Inflammatory macrophage treated with lipopolysaccharide for 4 hours (primary cell): ENCODE data around the gene CHAMP1.

Experiments used
- DNase-seq: peaks from one replicate; pipeline ENCODE4 v3.0.0-alpha.2; 2020

The CHAMP1 gene

DNA sequence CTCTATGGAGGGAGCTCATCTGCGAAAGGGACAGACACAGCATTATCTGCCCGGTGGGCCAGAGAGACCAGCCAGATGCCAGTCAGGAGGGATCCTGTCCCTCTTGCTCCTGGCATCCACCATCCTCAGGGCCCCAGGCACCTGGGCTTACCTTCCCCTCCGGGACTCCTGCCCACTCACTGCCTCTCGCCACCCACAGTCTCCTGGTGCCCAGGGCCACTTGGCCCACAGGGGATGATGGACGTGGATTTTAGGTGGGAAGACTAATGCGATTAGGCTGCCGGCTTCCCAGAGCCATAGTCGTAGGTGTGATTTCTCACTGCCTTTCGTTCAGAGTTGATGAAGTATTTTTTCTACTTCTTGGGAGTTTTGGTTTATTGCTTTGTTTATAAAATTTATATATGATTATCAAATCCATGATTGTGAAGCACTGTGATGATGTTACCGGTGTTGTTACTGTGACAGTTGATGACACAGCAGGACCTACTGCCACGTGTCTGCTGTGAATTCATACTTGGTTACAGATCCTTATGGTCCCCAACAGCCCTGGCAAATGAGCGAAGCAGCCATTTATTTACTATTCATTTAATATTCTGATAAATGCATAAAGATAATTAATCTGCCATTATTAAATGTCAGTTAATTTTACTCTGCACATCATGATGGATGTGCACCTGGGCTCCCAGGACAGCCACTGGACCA is 14.5 kb upstream of the CHAMP1 start:
- DNase-seq, result no peak

DNA sequence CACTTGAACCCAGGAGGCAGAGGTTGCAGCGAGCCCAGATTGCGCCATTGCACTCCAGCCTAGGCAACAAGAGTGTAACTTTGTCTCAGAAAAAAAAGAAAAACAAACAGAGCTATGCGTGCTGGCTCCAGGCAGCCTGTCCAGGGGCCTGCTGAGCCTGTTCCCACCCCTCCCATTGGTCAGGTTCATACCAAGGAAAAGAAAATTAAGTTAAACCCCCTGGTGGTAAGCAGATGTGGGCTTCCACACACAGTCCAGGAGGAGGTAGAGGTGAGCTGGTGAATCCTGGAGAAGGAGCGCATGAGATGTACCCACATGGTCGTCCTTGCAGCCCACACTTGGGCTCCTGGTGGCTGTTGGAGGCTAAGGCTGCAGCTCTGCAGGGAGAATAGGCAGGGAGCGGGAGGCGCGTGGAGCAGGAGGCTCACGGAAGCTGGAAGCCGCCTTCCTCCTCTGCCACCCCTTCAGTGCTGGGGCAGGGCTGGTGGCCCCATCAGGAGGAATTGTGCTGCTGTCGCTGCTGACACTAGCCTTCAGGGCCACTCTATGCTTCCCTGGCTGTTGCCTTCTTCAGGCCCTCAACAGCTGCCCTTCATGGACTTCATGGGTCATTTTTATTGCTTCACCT is 10.5 kb upstream of the CHAMP1 start:
- DNase-seq, result no peak

DNA sequence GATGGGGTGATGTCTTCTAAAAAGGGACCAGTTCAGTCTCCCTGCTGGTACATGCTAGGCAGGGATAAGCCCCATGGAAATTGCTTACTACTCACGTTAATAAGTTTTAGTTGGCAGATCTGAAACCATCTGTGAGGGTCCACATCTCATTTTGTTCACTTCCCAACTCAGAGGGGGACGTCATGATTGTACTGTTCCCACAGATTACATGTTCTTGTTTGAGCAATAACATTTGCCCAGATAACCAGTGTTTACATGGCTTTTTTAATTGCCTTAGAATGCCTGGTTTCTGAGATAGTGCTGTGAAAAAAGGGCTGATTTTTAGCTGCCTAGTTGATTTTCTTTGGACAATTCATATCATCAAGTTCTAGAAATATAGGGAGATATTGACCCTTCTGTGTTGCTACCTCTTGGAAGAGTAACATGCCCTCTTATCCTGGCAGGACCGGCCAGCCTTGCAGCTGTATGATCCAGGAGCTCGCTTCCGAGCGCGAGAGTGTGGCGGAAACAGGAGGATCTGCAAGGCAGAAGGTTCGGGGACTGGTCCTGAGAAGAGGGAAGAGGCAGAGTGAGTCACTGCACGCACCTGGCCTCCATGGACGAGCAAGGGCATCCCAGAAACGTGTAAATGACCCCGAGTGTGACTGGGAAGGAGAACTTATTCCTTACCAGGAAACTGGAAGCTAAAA is 9.8 kb upstream of the CHAMP1 start:
- no peak for DNase-seq

DNA sequence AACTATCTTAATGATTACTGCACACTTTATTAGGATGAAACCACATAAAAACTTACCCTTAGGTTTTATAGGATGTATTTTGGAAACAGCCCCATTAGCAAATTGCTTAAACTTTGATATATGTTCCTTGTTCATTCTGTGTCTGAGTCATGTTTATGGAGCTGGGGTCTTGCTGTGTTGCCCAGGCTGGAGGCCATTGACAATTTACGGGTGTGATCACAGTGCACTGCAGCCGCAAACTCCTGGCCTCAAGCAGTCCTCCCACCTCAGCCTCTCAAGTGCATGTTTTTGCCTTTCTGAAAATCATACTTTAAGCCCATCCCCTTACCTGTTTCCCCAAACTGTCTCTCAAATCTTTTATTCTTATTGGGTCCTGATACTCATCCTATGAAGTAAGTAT is 5.2 kb upstream of the CHAMP1 start:
- no peak for DNase-seq

DNA sequence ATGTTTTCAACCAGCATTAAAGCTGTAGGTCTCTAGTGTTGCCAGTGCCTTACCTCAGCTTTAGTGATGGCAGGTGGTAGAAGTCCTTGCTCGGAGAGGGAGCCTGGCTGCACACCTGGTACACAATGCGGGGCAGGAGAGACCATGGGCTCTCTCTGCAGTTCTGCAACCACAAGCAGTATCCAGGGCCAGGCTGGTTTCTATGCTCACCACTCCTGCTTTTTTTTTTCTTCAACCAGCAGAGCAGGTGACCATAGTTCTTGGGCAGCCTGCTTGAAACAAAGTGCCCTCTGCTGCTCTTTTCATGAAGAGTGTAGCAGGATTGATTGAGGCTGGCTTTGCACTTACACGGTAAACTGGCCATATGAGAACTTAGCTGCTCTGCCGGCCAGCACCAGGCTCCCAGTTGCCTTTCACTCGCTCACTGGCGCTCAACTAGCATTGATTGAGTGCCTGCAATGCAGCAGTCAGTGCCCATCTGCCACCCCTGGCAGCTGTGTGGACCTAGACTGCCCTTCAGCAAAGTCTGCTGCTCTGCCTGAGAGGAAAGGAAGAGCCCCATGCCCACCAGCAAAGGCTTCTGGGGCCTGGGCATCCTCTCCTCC is 4.4 kb upstream of the CHAMP1 start:
- DNase-seq, result no peak

DNA sequence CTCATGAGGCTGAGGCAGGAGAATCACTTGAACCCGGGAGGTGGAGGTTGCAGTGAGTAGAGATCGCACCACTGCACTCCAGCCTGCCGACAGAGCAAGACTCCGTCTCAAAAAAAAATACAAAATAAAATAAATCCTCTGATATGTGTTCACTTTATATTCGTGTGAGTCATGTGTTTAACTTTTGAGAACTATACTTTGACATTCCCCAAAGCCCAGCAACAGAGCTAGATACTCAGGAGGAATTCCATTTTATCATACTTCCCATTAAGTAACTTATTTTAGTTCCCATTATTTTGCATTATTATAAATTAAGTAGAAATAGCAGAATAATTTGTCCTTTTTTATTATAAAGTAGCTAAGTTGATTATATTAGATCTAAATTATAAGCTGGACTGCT is 3.3 kb upstream of the CHAMP1 start:
- DNase-seq, result no peak

DNA sequence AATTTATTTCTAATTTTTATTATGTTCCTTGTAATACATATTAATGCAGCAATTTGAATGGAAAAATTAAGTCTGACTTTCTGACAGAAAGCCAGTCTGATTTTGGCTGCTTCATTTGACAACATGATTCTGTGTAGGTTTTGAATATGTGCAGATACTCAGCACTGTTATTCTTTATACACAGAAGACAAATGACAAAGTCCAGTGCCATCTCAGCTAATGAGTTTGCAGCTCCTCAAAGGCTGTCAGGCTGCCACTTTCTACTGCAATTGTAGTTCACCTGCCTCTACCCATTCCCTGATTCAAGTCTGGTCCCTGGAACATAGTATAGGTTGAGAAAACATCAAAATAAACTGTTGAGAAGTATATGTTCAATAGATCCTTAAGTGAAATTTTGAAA is 2.9 kb upstream of the CHAMP1 start:
- DNase-seq, result no peak

DNA sequence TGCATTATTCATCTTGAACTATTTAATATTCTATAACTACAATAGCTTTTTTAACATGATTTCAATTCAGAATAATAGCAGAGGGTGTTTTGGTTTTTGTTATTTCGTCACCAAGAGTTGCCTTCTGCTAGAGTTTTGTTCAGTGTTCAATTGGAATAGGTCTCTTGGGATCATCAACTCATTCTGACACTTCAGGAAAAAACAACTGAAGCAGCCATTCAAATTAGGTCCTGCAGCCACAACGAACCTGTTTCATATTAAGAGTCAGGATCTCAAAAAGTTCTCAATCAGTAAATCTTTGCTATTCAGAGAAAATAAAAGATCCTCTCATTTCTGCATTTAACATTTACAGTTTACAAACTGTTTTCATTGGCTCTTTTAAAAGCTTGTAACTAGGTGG is 2.4 kb upstream of the CHAMP1 start:
- no peak for DNase-seq

DNA sequence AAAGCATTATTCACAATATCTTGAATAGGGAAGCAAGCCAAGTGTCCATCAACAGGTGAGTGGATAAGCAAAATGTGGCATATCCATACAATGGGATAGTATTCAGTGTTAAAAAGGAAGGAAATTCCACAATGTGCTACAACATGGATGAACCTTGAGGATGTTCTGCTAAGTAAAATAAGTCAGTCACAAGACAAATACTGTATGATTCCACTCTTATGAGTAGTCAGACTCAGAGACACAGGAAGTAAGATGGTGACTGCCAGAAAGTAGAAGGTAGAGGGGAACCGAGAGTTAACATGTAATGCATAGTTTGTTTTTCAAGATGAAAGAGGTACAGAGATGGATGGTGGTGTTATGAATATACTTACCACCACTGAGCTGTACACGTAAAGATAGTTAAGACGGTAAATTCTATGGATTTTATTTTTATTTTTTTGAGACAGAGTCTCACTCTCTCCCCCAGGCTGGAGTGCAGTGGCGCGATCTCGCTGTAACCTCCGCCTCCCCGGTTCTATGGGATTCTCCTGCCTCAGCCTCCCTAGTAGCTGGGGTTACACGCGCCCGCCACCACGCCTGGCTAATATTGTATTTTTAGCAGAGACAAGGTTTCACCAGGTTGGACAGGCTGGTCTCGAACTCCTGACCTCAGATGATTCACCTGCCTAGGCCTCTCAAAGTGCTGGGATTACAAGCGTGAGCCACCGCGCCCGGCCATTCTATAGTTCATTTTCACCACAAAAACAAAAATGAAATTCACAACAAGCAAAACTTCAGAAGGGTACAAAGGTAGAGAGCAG is 1.0 kb upstream of the CHAMP1 start:
- peak; percentile 19 for DNase-seq

DNA sequence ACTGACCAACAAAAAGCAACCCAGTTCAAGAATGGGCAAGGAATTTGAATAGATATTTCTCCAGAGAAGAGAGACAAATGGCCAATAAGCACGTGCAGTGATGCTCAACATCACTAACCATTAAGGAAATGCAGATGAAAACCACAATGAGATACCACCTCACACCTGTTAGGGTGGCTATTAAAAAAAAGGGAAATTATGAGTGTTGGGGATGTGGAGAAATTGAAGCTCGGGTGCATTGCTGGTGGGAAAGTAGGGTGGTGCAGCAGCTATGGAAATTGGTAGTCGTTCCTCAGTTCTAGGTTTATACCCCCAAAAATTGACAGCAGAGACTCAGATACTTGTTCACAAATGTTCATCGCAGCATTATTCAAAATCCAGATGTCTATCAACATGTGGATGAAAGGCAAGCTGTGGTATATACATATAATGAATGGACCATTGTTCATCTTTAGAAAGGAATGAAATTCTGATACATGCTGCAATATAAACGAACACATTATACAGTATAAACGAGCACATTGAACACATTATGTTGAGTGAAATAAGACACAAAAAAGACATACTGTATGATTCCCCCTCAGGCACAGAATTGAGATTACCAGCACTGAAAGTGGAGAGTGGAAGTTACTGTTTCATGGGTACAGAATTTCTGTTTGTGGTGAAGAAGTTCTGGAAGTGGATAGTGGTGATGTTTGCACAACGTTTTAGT is 927 bp downstream of the CHAMP1 start:
- DNase-seq, result peak; percentile 19

DNA sequence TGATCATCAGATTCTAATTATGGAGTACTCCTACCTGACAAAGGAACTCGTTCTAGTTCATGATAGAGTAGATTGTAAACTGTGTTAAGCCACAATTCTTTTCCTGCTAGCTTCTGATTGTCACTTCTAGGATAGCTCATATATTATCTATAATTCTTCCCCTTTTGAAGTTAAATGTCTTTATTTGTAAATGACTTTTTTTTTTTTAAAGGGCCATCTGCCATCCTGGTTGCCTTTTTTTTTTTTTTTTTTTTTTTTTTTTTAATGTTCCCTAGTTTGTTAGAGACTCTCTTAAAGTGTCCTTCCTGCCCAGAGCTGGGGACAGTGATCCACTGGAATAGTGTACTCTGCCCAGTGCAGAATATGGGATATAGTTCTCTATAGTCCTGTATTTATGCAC is 4.3 kb downstream of the CHAMP1 start:
- no peak for DNase-seq

DNA sequence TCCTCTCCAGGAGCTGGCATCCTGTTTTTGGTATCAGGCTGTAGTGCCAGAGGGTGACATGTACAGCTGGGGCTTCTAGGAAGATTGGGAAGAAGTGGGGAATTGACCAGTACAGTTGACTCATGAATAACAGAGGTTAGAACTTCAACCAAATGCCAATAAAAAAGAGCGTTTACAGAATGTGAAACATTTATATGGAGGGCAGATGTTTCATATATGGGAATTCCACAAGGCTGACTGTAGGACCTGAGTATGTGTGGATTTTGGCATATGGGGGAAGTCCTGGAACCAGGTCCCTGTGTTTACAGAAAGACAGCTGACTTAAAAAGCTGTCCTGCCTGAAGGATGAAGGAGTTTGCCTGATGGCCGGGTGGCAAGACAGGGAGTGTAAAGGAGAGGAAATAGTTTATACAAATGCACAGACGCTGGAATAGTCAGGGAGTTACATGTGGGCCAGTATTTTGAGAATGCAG is 5.2 kb downstream of the CHAMP1 start:
- no peak for DNase-seq

DNA sequence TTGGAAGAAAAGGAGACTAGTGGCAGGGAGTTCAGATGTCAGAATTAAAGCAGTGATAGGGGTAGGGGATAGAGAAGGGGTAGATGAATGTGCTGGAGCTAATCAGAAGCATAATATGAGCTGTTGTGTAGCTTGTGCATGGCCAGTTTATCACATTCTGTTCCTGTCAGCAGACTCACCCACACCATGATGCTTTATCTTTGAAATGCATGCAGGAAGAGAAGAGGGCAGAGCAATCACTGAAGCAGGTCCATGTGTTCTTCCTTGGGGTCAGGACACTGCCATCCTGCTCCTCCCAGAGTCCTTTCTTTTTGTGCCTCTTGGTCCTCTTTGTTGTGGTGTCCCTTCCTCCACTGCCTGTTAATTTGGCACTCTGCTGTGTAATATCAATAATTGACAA is 5.8 kb downstream of the CHAMP1 start:
- DNase-seq, result no peak

DNA sequence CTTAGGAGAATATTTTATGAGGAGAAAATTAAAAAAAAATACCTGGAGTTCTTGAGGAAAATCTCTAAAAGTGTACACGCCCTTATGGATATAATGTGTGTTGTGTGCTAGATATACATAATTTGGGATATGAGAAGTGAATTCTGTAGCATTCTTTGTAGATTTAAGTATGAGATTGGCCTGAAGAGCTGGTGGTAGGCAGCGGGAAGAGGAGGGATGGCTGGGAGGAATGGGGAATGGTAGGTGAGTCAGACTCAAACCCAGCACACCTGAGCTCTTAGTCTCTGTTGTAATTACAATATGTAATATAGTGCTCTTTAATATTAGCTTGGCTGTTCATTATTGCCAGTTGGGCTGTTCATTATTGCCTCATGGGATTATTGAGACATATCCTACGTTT is 7.0 kb downstream of the CHAMP1 start:
- DNase-seq, result no peak

DNA sequence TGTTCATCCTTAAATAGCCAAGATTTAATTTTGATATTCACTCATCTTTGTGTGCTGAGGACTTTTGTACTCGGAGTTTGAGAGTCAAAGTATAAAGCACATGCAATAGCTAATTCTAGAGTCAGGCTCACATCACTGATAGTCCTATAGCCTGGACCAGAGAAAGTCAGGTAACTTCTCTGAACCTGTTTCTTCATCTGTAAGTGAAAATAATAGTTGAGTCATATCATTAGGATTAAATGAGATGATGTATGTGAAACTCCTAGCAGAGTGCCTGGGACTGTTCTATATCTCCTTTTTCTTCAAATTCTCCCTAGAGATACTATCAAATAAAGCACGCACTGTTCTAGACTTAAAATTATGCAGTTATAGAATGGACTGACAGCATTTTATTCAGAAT is 9.0 kb downstream of the CHAMP1 start:
- no peak for DNase-seq

DNA sequence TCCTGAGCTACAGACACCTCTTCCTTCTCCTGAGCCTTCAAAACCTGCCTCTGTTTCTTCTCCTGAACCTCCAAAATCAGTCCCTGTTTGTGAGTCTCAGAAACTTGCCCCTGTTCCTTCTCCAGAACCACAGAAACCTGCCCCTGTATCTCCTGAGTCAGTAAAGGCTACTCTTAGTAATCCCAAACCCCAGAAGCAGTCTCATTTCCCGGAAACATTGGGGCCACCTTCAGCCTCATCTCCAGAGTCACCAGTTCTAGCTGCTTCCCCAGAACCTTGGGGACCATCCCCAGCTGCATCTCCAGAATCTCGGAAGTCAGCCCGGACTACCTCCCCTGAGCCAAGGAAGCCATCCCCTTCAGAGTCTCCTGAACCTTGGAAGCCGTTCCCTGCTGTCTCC is 10.0 kb downstream of the CHAMP1 start:
- DNase-seq, result no peak

DNA sequence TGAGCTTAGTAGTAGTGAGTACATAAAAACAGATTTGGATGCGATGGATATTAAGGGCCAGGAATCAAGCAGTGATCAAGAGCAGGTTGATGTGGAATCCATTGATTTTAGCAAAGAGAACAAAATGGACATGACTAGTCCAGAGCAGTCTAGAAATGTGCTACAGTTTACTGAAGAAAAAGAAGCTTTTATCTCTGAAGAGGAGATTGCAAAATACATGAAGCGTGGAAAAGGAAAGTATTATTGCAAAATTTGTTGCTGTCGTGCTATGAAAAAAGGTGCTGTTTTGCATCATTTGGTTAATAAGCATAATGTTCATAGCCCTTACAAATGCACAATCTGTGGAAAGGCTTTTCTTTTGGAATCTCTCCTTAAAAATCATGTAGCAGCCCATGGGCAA is 11.4 kb downstream of the CHAMP1 start:
- DNase-seq, result peak; percentile 63

DNA sequence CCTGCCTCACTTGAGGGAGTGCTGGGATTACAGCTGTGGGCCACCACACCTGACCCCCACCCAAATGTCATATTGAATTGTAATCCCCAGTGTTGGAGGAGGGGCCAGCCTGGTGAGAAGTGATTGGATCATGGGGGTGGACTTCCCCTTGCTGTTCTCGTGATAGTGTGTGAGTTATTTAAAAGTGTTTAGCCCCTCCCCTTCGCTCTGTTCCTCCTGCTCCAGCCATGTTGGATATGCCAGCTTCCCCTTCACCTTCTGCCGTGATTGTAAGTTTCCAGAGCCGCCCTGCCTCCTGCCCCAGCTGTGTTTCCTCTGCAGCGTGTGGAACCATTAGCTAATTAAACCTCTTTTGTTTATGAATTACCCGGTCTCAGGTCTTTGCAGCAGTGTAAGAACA is 13.7 kb downstream of the CHAMP1 start:
- no peak for DNase-seq

DNA sequence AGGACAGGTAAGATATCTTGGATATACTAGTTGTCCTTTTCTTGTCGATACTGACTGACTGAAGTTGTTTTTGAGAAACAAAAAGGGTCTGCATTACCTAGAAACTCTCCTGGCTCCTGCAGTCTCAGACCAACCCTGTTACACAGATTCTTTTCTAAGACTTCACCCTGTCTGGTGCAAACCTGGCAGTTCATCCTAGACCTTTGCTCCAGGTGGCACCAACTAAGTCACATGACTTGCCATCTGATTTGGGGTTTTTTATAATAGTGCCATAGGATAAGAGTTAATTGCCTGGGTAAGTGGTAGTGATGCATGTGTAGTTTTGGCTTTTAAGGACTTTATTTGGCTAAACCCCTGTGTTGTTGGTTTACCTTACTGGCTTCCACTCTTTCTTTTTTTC is 14.3 kb downstream of the CHAMP1 start:
- no peak for DNase-seq

DNA sequence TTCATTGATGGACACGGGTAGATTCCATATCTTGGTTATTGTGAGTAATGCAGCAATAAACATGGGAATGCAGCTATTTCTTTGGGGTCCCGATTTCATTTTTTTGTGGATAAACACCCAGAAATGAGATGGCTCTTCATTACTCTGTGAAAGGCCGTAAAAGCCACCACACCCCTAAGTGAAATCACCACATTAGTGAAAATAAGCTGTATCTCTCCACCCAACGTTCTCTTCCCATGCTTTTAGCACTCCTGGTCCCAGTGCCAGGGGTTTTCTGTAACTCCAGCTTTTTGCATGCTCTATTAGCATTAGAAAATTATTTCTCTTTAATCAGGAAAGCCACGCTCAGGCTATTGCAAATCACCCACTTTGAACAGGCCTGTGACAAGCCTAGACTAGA is 15.8 kb downstream of the CHAMP1 start:
- no peak for DNase-seq

DNA sequence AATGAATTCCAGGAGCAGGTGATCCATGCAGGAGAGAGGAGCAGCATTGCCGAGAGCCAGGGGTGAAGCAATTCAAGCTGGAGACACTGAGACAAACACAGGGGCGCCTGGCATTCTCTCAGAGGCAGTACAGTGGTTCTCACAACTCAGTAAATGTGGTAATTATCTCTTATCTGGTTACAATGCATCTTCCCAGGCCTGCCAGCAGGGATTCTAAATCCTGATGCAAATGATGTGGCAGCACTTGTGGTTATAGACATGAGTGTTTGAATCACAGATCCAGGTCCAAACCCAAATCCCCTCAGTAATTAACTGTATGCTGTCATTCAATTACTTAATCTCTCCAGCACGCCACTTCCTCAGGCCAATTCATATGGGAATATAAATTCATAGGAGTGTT is 19.6 kb downstream of the CHAMP1 start:
- peak; percentile 17 for DNase-seq

DNA sequence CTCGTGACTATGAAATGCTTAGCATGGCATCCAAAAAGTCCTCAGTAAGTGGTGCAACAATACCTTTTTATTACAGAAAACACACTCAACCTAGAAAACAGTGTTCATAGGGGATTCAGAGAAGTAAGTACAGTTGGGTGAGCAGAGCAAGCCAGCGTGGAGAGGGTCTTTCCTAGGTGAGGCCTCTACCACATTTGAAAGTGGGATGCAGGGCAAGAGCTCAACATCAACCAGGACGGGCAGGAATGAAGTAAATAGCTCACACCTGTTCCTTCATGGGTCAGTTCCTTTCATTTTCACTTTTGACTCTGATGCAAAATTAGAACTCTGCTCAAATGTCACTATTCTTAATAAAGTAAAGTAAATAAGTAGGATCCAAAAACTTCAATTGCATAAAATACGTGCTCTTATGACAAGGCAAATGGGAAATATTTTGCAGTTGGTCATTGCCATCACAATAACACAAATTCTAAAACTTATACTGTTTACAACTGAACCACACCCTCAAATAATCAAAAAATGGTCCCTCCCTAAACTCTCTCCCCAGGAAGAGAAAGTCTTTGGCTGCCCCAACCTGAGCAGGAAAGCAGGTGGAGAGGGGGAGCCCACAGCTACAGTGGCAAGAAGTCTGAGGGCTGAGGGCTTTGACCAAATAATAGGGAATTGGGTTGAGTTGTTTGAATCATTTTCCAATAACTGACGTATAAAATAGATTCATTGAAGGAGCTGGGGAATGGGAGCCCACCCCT is 20.2 kb downstream of the CHAMP1 start:
- no peak for DNase-seq
